Parathyroid adenoma (tissue), 2 donors: ENCODE results near the gene ARHGAP1.

Experiments
- H2AFZ ChIP-seq: fragments of 300-600 bp; sonication (generic); one replicate; pipeline ENCODE4 v1.7.0; 2017; ENCODE audit warnings: antibody characterized with exemption, mild to moderate bottlenecking
- H3K27ac ChIP-seq: fragments of 300-600 bp; sonication (generic); one replicate; pipeline ENCODE4 v1.7.0; 2017
- H3K27me3 ChIP-seq: fragments of 300-600 bp; sonication (generic); one replicate; pipeline ENCODE4 v1.7.0; 2017; ENCODE audit warnings: low read length; ENCODE audit not compliant: control insufficient read depth, insufficient read depth
- H3K36me3 ChIP-seq: fragments of 300-600 bp; sonication (generic); one replicate; pipeline ENCODE4 v1.7.0; 2017; ENCODE audit warnings: low read length; ENCODE audit not compliant: control insufficient read depth, insufficient read depth
- H3K4me1 ChIP-seq: fragments of 300-600 bp; sonication (generic); one replicate; pipeline ENCODE4 v1.7.0; 2017; ENCODE audit warnings: control low read depth
- H3K4me2 ChIP-seq: fragments of 300-600 bp; sonication (generic); one replicate; pipeline ENCODE4 v1.7.0; 2017; ENCODE audit warnings: low read length
- H3K4me3 ChIP-seq: fragments of 300-600 bp; sonication (generic); one replicate; pipeline ENCODE4 v1.7.0; 2017; ENCODE audit warnings: low read depth, low read length
- H3K79me2 ChIP-seq: fragments of 300-600 bp; sonication (generic); one replicate; pipeline ENCODE4 v1.7.0; 2017; ENCODE audit warnings: control low read depth
- H3K9ac ChIP-seq: fragments of 300-600 bp; sonication (generic); one replicate; pipeline ENCODE4 v1.7.0; 2017; ENCODE audit warnings: mild to moderate bottlenecking
- H3K9me3 ChIP-seq: fragments of 300-600 bp; sonication (generic); one replicate; pipeline ENCODE4 v1.7.0; 2017; ENCODE audit warnings: low read length; ENCODE audit not compliant: control insufficient read depth
- TF ChIP-seq, protein P1 (sequence below): fragments of 300-600 bp; sonication (generic); IDR thresholded peaks from one replicate; pipeline ENCODE4 v1.7.0; 2017; ENCODE audit warnings: antibody characterized with exemption, mild to moderate bottlenecking
- donor health status: primary hyperparathyroidism.

ARHGAP1 gene

GRCh38 chr11:46692450-46692849, 8.0 kb downstream of the ARHGAP1 start:
- Histone ChIP-seq H2AFZ (no peak overlapping the region), H3K9ac (no peak overlapping the region), H3K4me2 (no peak overlapping the region), H3K4me1 (no peaks in the 10 kb centered on the region), H3K79me2 (no peaks in the 10 kb centered on the region), H3K27ac (no peak overlapping the region), H3K4me3 (no peak overlapping the region), H3K27me3 (no peaks in the 10 kb centered on the region), H3K9me3 (no peaks in the 10 kb centered on the region), H3K36me3 (no peaks in the 10 kb centered on the region)
- TF ChIP-seq, protein P1, sequence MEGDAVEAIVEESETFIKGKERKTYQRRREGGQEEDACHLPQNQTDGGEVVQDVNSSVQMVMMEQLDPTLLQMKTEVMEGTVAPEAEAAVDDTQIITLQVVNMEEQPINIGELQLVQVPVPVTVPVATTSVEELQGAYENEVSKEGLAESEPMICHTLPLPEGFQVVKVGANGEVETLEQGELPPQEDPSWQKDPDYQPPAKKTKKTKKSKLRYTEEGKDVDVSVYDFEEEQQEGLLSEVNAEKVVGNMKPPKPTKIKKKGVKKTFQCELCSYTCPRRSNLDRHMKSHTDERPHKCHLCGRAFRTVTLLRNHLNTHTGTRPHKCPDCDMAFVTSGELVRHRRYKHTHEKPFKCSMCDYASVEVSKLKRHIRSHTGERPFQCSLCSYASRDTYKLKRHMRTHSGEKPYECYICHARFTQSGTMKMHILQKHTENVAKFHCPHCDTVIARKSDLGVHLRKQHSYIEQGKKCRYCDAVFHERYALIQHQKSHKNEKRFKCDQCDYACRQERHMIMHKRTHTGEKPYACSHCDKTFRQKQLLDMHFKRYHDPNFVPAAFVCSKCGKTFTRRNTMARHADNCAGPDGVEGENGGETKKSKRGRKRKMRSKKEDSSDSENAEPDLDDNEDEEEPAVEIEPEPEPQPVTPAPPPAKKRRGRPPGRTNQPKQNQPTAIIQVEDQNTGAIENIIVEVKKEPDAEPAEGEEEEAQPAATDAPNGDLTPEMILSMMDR = no peak

GRCh38 chr11:46690702-46691101, 9.7 kb downstream of the ARHGAP1 start:
- Histone ChIP-seq H3K27me3 (no peaks in the 10 kb centered on the region), H3K4me3 (no peak overlapping the region), H2AFZ (no peak overlapping the region), H3K9ac (no peak overlapping the region), H3K4me1 (no peaks in the 10 kb centered on the region), H3K36me3 (no peaks in the 10 kb centered on the region), H3K4me2 (no peak overlapping the region), H3K27ac (no peak overlapping the region), H3K9me3 (no peaks in the 10 kb centered on the region), H3K79me2 (no peaks in the 10 kb centered on the region)
- TF ChIP-seq, protein P1 = no peak

DNA sequence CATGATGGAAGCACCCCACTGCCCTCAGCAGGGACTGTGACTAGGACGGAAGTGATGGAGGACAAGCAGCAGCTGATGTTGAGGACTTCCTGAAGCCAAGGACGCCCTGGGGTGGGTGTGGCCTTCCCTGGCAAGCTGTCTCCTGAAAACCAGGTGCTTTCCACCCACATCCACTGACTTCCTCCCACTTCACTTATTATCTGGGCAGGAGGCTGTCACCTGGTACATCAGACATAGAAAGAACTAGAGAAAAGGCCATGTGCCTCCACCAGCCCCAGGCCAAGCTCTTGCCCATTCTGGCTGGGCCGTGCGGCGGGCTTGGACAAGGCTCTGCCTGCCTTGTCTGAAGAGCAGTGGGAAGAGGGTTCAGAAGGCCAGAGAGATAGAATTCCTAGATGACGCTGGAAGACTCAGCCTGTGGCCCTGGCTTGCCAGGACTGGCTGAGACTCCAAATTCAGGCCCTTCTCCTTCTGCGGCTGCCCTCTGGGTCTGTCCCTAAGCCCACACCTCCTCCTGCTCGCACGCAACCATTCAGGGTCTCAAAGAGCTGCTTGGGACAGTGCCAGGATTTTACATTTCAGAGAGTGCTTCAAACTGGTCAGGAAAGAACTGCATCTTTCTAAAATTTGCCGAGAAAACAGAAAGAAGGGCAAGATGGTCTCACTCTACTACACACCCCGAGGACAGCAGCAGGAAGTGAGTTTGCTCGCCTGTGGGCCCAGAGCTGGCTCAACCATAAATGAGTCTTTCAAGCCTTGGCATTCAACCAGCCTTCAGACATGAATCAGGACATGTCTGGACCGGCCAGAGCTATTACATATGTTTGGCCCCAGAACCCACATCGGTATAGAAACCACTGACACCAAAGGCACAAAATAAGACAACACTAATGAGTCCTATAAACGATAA, 13.3 kb downstream of the ARHGAP1 start:
- H3K27ac ChIP-seq = no peak overlapping the region
- no peaks in the 10 kb centered on the region for H3K27me3 ChIP-seq
- no peaks in the 10 kb centered on the region for H3K79me2 ChIP-seq
- no peaks in the 10 kb centered on the region for H3K4me1 ChIP-seq
- H3K4me3 ChIP-seq = no peak overlapping the region
- no peaks in the 10 kb centered on the region for H3K9me3 ChIP-seq
- H3K4me2 ChIP-seq = no peak overlapping the region
- TF ChIP-seq, protein P1 = no peak
- no peak overlapping the region for H2AFZ ChIP-seq
- no peak overlapping the region for H3K9ac ChIP-seq
- H3K36me3 ChIP-seq = no peaks in the 10 kb centered on the region

DNA sequence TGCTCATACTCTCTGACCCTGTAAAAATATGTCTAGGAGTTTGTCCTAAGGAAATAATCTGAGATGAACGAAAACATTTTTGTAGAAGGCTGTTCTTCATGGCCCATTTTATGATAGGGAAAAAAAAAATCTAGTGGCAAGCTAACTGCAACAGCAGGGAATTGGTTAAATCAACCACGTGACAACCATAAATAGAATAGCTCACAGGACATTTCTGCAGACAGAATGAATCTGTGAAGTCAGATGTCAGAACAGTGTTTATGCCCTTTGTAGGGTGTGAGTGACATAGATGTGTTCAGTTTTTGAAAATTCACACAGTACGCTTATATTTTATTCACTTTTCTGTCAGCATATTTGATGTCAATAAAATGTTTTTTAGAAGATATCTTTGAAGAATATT, 16.1 kb downstream of the ARHGAP1 start:
- Histone ChIP-seq H3K27ac (no peak overlapping the region), H3K4me1 (no peaks in the 10 kb centered on the region), H3K9ac (no peak overlapping the region), H3K27me3 (no peaks in the 10 kb centered on the region), H3K36me3 (no peaks in the 10 kb centered on the region), H3K79me2 (no peaks in the 10 kb centered on the region), H3K4me3 (no peak overlapping the region), H2AFZ (no peak overlapping the region), H3K4me2 (no peak overlapping the region), H3K9me3 (no peaks in the 10 kb centered on the region)
- TF ChIP-seq, protein P1 = no peak
